Breast epithelium (tissue), 3 donors: ENCODE measurements around the gene POLH.

Experiments used
- CTCF ChIP-seq, 3 donors: fragments of 450-650 bp; IDR thresholded peaks; one replicate each; pipeline ENCODE4 v1.5.1; 2016 to 2017; ENCODE audit warnings: antibody characterized with exemption in 3 of 3, mild to moderate bottlenecking in 3 of 3, moderate library complexity in 3 of 3
- POLR2A ChIP-seq: fragments of 450-650 bp; IDR thresholded peaks from one replicate; pipeline ENCODE4 v1.6.1; 2016; ENCODE audit warnings: antibody characterized with exemption, mild to moderate bottlenecking, moderate library complexity
- POLR2AphosphoS5 ChIP-seq, 3 donors: sonication (generic); formaldehyde crosslinking; IDR thresholded peaks; one replicate each; pipeline ENCODE4 v1.6.1; 2017; ENCODE audit warnings: antibody characterized with exemption in 3 of 3

- TF ChIP-seq POLR2A (no peak), CTCF (IDR thresholded peaks at IDR 0.05) (no peak), POLR2AphosphoS5 (IDR thresholded peaks at IDR 0.05) (no peak)
Observed at GRCh38 chr6:43544461-43544860, 31.5 kb upstream of the POLH start.
